Measurements from ENCODE around the gene PRELID3B. TPM values are rescaled to one million over a fixed set of nuclear protein-coding genes. Genes with fewer than 3 reads are reported as not detected.

The PRELID3B gene
- total RNA-seq, 6 donors from 2014 or later: 5.2 to 77.1 (median 46.0) TPM

DNA sequence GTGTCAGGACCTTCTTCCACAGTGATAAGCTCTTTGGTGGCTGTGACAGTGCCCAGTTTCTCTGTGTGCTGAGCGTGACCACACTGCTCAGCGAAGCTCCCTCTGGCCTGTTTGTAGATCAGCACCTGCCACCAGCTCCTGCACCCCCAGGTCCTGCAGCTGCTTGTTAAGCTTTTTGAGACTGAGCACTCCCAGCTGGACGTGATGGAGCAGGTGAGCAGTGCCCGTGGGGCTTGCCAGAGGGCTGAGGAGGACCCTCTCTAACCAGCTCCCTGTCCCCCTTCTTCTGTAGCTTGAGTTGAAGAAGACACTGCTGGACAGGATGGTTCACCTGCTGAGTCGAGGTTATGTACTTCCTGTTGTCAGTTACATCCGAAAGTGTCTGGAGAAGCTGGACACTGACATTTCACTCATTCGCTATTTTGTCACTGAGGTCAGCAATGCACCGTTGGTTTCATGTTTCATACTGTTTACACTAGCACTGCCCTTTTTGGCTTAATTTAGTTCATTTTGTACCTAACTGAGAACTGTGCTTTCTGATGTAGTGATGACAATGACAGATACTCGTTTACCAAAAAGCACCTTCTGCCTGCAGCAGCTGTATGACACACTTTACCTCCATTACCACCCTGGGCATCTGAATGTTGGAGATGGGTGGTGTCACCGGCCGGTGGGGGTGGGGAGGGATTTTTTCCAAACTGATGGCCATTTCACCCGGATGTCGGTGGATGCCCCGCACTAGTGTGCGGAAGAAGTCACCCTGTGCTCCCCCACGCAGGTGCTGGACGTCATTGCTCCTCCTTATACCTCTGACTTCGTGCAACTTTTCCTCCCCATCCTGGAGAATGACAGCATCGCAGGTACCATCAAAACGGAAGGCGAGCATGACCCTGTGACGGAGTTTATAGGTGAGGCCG, 49.0 kb downstream of the PRELID3B start:
- H3K27ac ChIP-seq: no peak overlapping the region
- H3K27me3 ChIP-seq: no peaks in the 10 kb centered on the region
- 78 to 86% methylated on average over 11 to 23 of the region's 23 CpGs for WGBS, 2 donors
- H3K9me3 ChIP-seq: no peaks in the 10 kb centered on the region
- no peak for ATAC-seq (ENCODE audit: low FRiP score in 2 of 2)
- H3K4me3 ChIP-seq: no peak overlapping the region
- peaks cover 46 to 100% (median 85%) of the 10 kb centered on the region in 4 donors for H3K36me3 ChIP-seq
- TF ChIP-seq POLR2A (IDR thresholded peaks at IDR 0.05): no peak
- no peak for TF ChIP-seq EP300 (IDR thresholded peaks at IDR 0.05)
- TF ChIP-seq, protein P1, sequence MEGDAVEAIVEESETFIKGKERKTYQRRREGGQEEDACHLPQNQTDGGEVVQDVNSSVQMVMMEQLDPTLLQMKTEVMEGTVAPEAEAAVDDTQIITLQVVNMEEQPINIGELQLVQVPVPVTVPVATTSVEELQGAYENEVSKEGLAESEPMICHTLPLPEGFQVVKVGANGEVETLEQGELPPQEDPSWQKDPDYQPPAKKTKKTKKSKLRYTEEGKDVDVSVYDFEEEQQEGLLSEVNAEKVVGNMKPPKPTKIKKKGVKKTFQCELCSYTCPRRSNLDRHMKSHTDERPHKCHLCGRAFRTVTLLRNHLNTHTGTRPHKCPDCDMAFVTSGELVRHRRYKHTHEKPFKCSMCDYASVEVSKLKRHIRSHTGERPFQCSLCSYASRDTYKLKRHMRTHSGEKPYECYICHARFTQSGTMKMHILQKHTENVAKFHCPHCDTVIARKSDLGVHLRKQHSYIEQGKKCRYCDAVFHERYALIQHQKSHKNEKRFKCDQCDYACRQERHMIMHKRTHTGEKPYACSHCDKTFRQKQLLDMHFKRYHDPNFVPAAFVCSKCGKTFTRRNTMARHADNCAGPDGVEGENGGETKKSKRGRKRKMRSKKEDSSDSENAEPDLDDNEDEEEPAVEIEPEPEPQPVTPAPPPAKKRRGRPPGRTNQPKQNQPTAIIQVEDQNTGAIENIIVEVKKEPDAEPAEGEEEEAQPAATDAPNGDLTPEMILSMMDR (IDR thresholded peaks at IDR 0.05): no peak
- no peak for TF ChIP-seq POLR2AphosphoS5 (IDR thresholded peaks at IDR 0.05)
- no peak for DNase-seq
- no peaks in the 10 kb centered on the region for H3K4me1 ChIP-seq

DNA sequence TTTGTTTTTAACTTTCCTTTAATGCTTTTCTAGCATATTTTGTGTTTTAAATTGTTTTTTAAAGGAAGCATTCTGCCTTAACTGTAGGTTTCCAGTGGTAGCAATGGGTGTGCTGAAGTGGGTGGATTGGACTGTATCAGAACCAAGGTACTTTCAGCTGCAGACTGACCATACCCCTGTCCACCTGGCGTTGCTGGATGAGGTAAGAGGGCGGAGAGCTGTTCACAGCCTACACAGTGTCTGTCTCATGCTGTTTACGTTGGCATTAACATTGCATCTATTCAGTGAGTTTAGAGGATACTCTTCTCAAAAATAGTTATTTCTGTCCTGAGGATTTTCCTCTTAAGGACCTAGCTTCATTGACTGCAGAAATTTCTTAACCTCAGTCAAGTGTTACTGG, 49.7 kb downstream of the PRELID3B start:
- Histone ChIP-seq H3K4me3 (no peak overlapping the region), H3K4me1 (no peaks in the 10 kb centered on the region), H3K36me3 (peaks cover 53 to 100% (median 88%) of the 10 kb centered on the region in 4 donors), H3K27me3 (no peaks in the 10 kb centered on the region), H3K9me3 (no peaks in the 10 kb centered on the region), H3K27ac (no peak overlapping the region)
- DNase-seq (no peak), ATAC-seq (ENCODE audit: low FRiP score in 2 of 2) (no peak)
- no peak for TF ChIP-seq POLR2AphosphoS5 (IDR thresholded peaks at IDR 0.05)
- no peak for TF ChIP-seq EP300 (IDR thresholded peaks at IDR 0.05)
- TF ChIP-seq, protein P1 (IDR thresholded peaks at IDR 0.05): no peak
- TF ChIP-seq POLR2A (IDR thresholded peaks at IDR 0.05): no peak
- WGBS, 2 donors: 89 to 97% methylated on average over 3 of the region's 3 CpGs

DNA sequence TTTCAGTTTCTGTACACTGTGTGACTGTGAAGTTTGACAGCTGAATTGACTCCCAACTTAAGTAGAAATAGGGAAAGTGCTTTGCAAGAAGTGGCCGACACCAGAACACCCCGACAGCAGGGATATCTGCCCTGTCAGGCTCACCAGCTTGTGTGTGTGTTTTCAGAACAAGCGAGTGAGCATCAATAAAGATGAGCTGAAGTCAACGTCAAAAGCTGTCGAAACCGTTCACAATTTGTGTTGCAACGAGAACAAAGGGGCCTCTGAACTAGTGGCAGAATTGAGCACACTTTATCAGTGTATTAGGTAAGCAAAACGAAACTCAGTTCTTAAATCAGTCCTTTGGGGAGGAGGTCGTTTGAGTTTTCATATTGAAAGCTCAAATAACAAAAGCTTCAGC, 50.9 kb downstream of the PRELID3B start:
- DNase-seq: no peak
- no peak for ATAC-seq (ENCODE audit: low FRiP score in 2 of 2)
- no peaks in the 10 kb centered on the region for H3K9me3 ChIP-seq
- H3K4me1 ChIP-seq: no peaks in the 10 kb centered on the region
- H3K27me3 ChIP-seq: no peaks in the 10 kb centered on the region
- WGBS, 2 donors: 81% methylated on average over 9 of the region's 9 CpGs
- H3K36me3 ChIP-seq: peaks cover 44 to 100% (median 85%) of the 10 kb centered on the region in 4 donors
- H3K27ac ChIP-seq: no peak overlapping the region
- no peak overlapping the region for H3K4me3 ChIP-seq
- TF ChIP-seq EP300 (IDR thresholded peaks at IDR 0.05): no peak
- no peak for TF ChIP-seq POLR2A (IDR thresholded peaks at IDR 0.05)

DNA sequence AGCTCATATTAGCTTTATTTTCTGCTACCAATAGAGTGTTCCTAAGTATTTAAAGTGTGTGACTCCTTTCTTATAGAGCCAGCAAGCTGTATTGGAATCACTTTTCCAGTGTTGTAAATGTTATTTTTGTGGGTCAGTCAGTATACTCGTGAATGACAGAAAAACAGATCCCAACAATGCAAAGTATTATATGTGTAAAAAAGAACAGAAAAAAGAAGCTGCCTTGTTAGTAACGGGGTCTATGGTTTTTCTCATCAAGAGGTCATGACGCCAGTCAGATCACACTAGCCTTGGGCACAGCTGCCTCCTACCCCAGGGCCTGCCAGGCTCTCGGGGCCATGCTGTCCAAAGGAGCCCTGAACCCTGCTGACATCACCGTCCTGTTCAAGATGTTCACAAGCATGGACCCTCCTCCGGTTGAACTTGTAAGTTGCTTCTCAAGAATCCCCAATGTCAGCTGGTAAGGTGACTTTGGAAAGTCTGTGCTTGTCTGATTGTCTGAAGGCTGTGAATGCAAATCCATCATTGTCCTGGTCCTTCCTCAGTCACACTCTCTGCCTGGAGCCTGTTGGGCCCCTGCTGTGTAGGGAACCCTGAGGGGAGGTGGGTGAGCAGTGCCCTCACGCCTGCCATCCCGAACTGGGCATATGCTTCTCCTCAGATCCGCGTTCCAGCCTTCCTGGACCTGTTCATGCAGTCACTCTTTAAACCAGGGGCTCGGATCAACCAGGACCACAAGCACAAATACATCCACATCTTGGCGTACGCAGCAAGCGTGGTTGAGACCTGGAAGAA, 51.7 kb downstream of the PRELID3B start:
- no peak for ATAC-seq (ENCODE audit: low FRiP score in 2 of 2)
- TF ChIP-seq EP300 (IDR thresholded peaks at IDR 0.05) (no peak), POLR2AphosphoS5 (IDR thresholded peaks at IDR 0.05) (no peak), POLR2A (IDR thresholded peaks at IDR 0.05) (no peak)
- TF ChIP-seq, protein P1 (IDR thresholded peaks at IDR 0.05): no peak
- H3K36me3 ChIP-seq: peaks cover 37 to 100% (median 82%) of the 10 kb centered on the region in 4 donors
- H3K9me3 ChIP-seq: no peaks in the 10 kb centered on the region
- H3K27me3 ChIP-seq: no peaks in the 10 kb centered on the region
- DNase-seq: peak in 1 of 2 donors; percentile 17
- peak overlapping the region in 1 of 4 donors; percentile 13 for H3K27ac ChIP-seq
- 94 to 95% methylated on average over 14 of the region's 14 CpGs for WGBS, 2 donors
- no peaks in the 10 kb centered on the region for H3K4me1 ChIP-seq
- H3K4me3 ChIP-seq: no peak overlapping the region

DNA sequence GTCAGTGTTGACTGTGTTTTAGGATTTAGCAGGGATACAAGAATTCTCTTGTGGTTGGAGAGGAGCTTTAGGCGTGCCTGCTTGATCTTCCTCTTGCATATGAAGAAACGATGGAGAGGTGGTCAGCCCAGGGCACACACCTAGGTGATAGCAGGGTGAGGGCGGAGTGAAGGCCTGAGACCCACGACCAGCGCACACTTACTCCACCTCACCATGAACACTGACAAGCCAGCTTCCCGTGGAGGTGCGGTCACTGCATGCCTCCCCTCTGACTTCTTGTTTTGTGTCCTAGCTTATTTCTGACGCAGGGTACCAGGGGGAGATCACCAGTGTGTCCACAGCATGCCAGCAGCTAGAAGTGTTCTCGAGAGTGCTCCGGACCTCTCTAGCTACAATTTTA, 53.4 kb downstream of the PRELID3B start:
- no peak for ATAC-seq (ENCODE audit: low FRiP score in 2 of 2)
- no peaks in the 10 kb centered on the region for H3K27me3 ChIP-seq
- TF ChIP-seq POLR2A (IDR thresholded peaks at IDR 0.05) (no peak), EP300 (IDR thresholded peaks at IDR 0.05) (no peak)
- H3K27ac ChIP-seq: no peak overlapping the region
- no peaks in the 10 kb centered on the region for H3K9me3 ChIP-seq
- H3K4me3 ChIP-seq: no peak overlapping the region
- DNase-seq: peak in 1 of 2 donors; percentile 10
- WGBS, 2 donors: 88 to 89% methylated on average over 10 of the region's 10 CpGs
- peaks cover 36 to 86% (median 70%) of the 10 kb centered on the region in 4 donors for H3K36me3 ChIP-seq
- H3K4me1 ChIP-seq: peaks cover 0 to 10% (median 4%) of the 10 kb centered on the region in 4 donors

Data from upper lobe of left lung (tissue), 6 donors.